Left cardiac atrium (tissue), 4 donors: ENCODE results near the gene GRID2. TPM values are rescaled to one million over a fixed set of nuclear protein-coding genes. Genes with fewer than 3 reads are reported as not detected.
A peak's percentile ranks its signal among the peaks of the same experiment; 100 is the strongest.
"Not testable (repeated sequence)": the region's sequence is repeated elsewhere in the genome, so short reads cannot be mapped to it uniquely, and the experiment has no call there.

Experiments
- ATAC-seq, 2 donors: fragments of 200-7000 bp; cut with Tn5 transposase; one replicate each; pipeline ENCODE4 v1.9.1; 2020; ENCODE audit warnings: mild to moderate bottlenecking in 2 of 2, moderate library complexity in 2 of 2
- DNase-seq: peaks from one replicate; pipeline ENCODE4 v3.0.0-alpha.2; 2020
- intact Hi-C, 2 donors: fragments of 100-400 bp; cut with DNase I; formaldehyde crosslinking; loops; one replicate each; pipeline versions ENCODE4 v1.14.1 to v1.15.1; 2022 to 2023
- long read RNA-seq: library from polyadenylated mRNA; unstranded; transcript quantifications from one replicate; pipeline ENCODE4 v2.0.0, GENCODE V29; 2021
- total RNA-seq, 2 donors: library from RNA; stranded (reverse); fragmentation: NEBNext Ultra II Directional; extraction: Animal tissue kit (Norgen Biotek cat#: 25700); gene quantifications; one replicate each; pipeline ENCODE4 v1.2.1, GENCODE V29; 2021
- donor health status: DM: no; HTN: yes; CAD: no.
- donor health status: DM: no; HTN: yes; CAD: no; lungs with severe emphysema.
- donor health status: DM: yes; HTN: yes; CAD: no.
- donor health status: Dilated cardiomyopathy.

Gene GRID2
- total RNA-seq: 1 to 10 TPM in 1 of 2 donors, under 1 TPM in 1; 0.42 to 1.1 TPM
- long read RNA-seq, partial matches to known transcripts: 0 of 1 reads
- long read RNA-seq, other reads (novel, unspliced or antisense): 1 of 1 reads

- ATAC-seq (peak; percentile 43 to 52), DNase-seq (peak; percentile 28)
- intact Hi-C loops: loop anchor here in 1 of 2 donors (10.0 kb wide), 2 partner anchors 81 to 1179 kb away; no protein-coding TSS in a partner anchor
Measured at GRCh38 chr4:92303621-92304027, at the start of gene GRID2. Gene GRID2 (plus strand): TSS chr4:92303966.

- ATAC-seq: no peak
Measured at GRCh38 chr4:92253986-92254671, 49.6 kb upstream of the GRID2 start.

GRCh38 chr4:92254767-92255442 lies 48.9 kb upstream of the GRID2 start:
- intact Hi-C loops: no loop called here
- DNase-seq (no peak), ATAC-seq (no peak)

More at GRCh38 chr4:92253986-92254671, 49.6 kb upstream of the GRID2 start:
- intact Hi-C loops: no loop called here
- DNase-seq: no peak

GRCh38 chr4:92255920-92256244 lies 47.9 kb upstream of the GRID2 start:
- ATAC-seq: no peak
- DNase-seq: no peak
- intact Hi-C loops: no loop called here

DNA sequence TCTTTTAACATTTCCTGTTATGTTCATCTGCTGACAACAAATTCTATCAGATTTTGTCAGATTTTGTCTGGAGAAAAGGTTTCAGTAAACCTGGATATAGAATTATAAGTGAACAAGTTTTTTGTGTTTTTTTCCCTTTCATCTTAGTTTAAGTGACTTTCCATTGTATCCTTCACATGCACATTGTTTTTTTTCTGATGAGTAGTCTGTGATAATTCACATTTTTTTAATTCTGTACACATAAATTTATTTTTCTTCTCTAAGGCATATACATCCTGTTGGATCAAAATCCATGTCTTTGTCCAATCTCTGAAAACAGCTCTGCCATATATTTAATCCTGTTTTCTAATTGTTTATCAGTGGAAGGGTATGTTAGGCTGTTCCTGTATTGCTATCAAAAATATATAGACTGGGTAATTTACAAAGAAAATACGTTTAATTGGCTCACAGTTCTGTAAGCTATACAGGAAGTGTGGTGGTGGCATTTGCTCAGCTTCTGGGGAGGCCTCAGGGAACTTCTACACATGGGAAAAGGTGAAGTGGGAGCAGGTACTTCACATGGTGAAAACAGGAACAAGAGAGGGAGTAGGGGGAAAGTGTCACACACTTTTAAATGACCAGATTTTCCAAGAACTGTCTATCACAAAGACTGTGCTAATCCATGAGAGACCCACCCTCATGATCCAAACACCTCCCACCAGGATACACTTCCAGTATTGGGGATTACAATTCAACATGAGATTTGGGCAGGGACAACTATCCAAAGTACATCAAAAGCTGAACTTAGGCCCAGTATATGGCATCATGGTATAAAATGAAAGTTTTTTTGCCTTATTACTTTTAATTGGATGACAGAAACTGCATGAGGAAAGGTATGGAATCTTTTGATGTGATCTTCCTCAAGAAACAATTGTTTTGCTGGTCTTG lies 45.6 kb upstream of the GRID2 start:
- DNase-seq (no peak), ATAC-seq (no peak)
- intact Hi-C loops: no loop called here

DNA sequence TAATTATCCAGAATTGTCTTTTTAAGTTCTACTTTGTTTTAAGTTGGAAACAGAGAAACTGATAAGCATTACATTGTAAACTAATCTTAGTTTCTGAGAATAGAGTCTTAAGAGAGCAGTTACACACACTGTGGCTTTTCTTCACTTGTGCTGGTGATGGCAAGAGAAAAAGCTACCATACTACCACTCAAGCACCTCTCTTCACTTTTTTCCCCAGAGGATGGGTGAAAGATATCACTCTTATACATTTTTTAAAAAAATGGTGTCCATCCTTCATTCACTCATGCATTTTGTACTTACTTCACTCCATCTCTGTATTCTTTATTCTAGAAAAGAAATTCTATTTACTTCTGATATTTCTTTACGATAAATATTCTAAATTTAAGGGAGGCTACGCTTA lies 42.5 kb upstream of the GRID2 start:
- intact Hi-C loops: no loop called here
- no peak for DNase-seq
- no peak for ATAC-seq

GRCh38 chr4:92262371-92262770 lies 41.4 kb upstream of the GRID2 start:
- ATAC-seq (no peak), DNase-seq (no peak)
- intact Hi-C loops: no loop called here

GRCh38 chr4:92263010-92263409 lies 40.8 kb upstream of the GRID2 start:
- intact Hi-C loops: no loop called here
- ATAC-seq: no peak
- no peak for DNase-seq

GRCh38 chr4:92263575-92263974 lies 40.2 kb upstream of the GRID2 start:
- intact Hi-C loops: no loop called here
- DNase-seq (no peak), ATAC-seq (no peak)

DNA sequence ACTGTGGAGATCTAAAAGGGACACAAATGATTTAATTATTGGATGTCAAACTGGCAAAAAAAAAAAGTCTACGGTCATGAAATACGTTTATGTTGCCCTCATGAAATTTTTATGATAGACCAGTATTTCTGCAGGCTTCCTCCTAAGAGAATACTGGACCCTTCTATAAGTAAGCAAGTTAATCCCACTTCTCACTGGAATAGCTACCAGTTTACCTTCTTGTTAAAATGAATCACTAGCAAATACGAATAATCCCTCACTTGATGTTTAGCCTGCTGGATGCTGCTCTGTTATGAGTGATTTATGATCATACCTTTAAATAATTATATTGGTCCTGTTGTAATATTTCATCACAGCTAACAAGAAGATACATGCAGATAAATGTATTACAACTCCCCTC lies 39.6 kb upstream of the GRID2 start:
- ATAC-seq: no peak

DNA sequence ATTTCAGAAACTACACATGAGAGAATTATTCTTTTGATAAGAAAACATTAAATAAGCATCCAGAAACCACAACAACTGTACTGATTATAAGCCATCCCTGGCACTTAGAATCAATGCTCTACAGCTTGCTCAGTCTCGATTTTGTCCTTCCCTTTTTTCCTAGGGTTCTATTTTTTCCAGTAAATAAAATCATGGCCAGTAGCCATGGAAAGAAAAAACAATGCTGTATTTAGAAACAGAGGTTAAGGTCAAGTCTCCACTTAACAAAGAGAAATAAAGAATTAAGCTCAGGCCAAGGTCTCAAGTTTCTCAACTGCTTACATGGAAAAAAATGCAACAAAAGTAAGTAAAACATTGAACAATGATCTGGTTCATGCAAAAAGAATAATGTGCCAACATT lies 38.7 kb upstream of the GRID2 start:
- DNase-seq (no peak), ATAC-seq (no peak)
- intact Hi-C loops: no loop called here

More for the DNA sequence above, 39.6 kb upstream of the GRID2 start:
- intact Hi-C loops: no loop called here
- DNase-seq: no peak

DNA sequence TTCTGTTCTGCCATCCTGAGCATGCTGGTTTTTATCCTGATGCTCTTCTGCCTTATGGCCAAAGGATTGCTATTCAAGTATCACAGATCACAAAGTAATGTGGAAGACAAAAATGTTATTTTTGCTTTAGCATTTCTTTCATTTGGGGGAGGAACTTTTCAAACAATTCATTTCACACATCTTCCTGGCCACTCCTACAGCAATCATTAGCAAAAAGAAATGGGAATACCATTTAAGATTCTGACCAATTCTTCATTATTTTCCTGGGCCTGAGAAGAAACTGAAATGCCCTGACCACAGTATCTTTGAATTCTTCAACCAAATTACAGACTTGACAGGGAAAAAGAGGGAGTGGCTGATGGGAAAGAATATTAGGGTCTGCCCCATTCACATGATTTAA lies 38.0 kb upstream of the GRID2 start:
- ATAC-seq (no peak), DNase-seq (no peak)
- intact Hi-C loops: no loop called here

DNA sequence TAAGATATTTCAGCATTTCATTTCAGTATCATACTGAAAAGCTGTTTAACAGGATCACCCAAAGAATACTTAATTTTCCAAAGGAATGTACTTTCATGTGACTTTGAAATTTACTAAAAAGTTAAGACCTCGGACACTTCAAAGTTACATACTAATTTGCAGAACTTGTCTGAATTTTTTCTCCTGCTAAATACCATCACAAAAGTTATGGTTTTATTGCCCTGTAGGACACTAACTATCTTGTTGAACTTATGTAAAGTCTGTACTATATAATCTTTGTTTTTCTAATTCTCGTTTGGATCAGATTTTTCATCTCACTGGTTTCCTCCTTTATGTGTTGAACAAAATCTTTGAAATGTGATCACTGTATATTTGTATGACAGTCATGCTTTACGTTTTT lies 37.2 kb upstream of the GRID2 start:
- no peak for ATAC-seq
- no peak for DNase-seq
- intact Hi-C loops: no loop called here

- intact Hi-C loops: no loop called here
- no peak for ATAC-seq
- DNase-seq: no peak
Measured at GRCh38 chr4:92268642-92269041, 35.1 kb upstream of the GRID2 start.

- ATAC-seq: no peak
- intact Hi-C loops: no loop called here
- DNase-seq: no peak
Measured at GRCh38 chr4:92270908-92271307, 32.9 kb upstream of the GRID2 start.

DNA sequence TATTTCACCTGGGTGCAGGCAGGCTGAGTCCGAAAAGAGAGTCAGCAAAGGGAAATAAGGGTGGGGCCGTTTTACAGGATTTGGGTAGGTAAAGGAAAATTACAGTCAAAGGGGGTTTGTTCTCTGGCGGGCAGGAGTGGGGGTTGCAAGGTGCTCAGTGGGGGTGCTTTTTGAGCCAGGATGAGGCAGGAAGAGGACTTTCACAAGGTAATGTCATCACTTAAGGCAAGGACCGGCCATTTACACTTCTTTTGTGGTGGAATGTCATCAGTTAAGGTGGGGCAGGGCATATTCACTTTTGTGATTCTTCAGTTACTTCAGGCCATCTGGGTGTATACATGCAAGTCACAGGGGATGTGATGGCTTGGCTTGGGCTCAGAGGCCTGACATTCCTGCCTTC lies 32.2 kb upstream of the GRID2 start:
- intact Hi-C loops, ATAC-seq, DNase-seq: not testable (repeated sequence)

- intact Hi-C loops, DNase-seq, ATAC-seq: not testable (repeated sequence)
Measured at GRCh38 chr4:92277057-92277881, 26.5 kb upstream of the GRID2 start.

DNA sequence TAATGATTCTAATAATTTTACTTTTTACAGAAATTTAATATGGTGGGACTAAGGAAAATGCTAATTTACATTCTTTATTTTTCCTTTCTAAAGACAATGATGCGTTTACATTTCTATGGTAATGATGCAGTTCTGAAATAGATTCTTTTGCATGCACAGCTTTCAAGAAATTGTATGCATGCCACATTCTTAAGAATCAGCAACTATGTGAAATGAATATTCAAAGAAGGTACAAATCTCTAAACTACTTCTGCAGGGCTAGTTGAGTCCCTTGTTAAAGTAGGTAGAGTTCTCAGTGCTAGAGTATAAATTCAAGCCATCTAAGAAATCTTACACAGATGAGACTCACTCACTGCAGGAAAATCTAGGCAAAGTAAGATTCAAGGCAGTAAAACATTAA lies 24.5 kb upstream of the GRID2 start:
- ATAC-seq (no peak), DNase-seq (no peak)
- intact Hi-C loops: no loop called here

GRCh38 chr4:92299152-92299551 lies 4.6 kb upstream of the GRID2 start:
- intact Hi-C loops: no loop called here
- no peak for DNase-seq
- no peak for ATAC-seq
